ENCODE data around the gene NBEAL2.

DNA sequence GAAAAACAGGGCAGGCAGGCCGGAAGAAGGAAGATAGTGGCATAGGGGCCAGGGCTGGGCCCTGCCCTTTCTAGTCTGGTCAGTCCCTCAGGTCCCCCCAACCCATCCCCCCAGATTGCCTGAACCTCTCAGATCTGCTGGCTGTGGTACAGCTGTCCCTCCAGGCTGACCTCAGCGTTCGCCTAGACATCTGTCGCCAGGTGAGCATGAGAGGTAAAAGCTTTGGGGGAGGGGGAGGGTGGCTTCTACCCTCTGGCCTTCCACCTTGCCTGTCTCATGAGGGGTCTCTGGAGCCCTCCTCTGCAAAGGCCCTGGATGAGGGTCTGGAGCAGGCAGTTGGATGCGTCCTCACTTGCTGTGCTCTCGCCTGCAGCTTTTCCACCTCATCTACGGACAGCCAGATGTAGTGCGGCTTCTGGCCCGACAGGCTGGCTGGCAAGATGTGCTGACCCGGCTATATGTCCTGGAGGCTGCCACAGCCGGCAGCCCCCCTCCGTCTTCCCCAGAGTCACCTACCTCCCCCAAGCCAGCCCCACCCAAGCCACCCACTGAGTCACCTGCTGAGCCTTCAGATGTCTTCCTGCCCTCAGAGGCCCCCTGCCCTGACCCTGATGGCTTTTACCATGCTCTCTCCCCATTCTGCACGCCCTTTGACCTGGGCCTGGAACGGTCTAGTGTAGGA, 20.2 kb downstream of the NBEAL2 start:
- TF ChIP-seq MXI1 (IDR thresholded peaks at IDR 0.05; ENCODE audit: borderline replicate concordance, low read depth, low read length) (no peak), CEBPB (IDR thresholded peaks at IDR 0.05; ENCODE audit: low read depth, low read length) (no peak), POLR2A (IDR thresholded peaks at IDR 0.05; ENCODE audit: low read depth, low read length) (no peak), FOS (IDR thresholded peaks at IDR 0.05; ENCODE audit: low read depth, low read length) (no peak), MAFK (IDR thresholded peaks at IDR 0.05; ENCODE audit: low read depth, low read length) (no peak), RAD21 (IDR thresholded peaks at IDR 0.05; ENCODE audit: low read length) (no peak), SMC3 (IDR thresholded peaks at IDR 0.05; ENCODE audit: low read depth, low read length) (no peak), RFX5 (IDR thresholded peaks at IDR 0.05; ENCODE audit: low read depth, low read length) (no peak)
- TF ChIP-seq, protein P1, sequence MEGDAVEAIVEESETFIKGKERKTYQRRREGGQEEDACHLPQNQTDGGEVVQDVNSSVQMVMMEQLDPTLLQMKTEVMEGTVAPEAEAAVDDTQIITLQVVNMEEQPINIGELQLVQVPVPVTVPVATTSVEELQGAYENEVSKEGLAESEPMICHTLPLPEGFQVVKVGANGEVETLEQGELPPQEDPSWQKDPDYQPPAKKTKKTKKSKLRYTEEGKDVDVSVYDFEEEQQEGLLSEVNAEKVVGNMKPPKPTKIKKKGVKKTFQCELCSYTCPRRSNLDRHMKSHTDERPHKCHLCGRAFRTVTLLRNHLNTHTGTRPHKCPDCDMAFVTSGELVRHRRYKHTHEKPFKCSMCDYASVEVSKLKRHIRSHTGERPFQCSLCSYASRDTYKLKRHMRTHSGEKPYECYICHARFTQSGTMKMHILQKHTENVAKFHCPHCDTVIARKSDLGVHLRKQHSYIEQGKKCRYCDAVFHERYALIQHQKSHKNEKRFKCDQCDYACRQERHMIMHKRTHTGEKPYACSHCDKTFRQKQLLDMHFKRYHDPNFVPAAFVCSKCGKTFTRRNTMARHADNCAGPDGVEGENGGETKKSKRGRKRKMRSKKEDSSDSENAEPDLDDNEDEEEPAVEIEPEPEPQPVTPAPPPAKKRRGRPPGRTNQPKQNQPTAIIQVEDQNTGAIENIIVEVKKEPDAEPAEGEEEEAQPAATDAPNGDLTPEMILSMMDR (conservative IDR thresholded peaks at IDR 0.05; ENCODE audit: low read depth, low read length) = no peak
- TF ChIP-seq, protein P2, sequence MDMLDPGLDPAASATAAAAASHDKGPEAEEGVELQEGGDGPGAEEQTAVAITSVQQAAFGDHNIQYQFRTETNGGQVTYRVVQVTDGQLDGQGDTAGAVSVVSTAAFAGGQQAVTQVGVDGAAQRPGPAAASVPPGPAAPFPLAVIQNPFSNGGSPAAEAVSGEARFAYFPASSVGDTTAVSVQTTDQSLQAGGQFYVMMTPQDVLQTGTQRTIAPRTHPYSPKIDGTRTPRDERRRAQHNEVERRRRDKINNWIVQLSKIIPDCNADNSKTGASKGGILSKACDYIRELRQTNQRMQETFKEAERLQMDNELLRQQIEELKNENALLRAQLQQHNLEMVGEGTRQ (IDR thresholded peaks at IDR 0.05; ENCODE audit: low read depth, low read length) = no peak
- TF ChIP-seq, protein P3, sequence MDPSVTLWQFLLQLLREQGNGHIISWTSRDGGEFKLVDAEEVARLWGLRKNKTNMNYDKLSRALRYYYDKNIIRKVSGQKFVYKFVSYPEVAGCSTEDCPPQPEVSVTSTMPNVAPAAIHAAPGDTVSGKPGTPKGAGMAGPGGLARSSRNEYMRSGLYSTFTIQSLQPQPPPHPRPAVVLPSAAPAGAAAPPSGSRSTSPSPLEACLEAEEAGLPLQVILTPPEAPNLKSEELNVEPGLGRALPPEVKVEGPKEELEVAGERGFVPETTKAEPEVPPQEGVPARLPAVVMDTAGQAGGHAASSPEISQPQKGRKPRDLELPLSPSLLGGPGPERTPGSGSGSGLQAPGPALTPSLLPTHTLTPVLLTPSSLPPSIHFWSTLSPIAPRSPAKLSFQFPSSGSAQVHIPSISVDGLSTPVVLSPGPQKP (IDR thresholded peaks at IDR 0.05; ENCODE audit: borderline replicate concordance, low read depth, low read length) = no peak
